HG02759 (cell line): ENCODE data around the gene CNOT2.
"Not testable (repeated sequence)": the region's sequence is repeated elsewhere in the genome, so short reads cannot be mapped to it uniquely, and the experiment has no call there.

Experiments used
- ATAC-seq: cut with Tn5 transposase; IDR thresholded peaks from one replicate; pipeline ENCODE4 v1.9.1; 2021; ENCODE audit warnings: mild to moderate bottlenecking, moderate library complexity; ENCODE audit not compliant: unreplicated experiment

Gene CNOT2

DNA sequence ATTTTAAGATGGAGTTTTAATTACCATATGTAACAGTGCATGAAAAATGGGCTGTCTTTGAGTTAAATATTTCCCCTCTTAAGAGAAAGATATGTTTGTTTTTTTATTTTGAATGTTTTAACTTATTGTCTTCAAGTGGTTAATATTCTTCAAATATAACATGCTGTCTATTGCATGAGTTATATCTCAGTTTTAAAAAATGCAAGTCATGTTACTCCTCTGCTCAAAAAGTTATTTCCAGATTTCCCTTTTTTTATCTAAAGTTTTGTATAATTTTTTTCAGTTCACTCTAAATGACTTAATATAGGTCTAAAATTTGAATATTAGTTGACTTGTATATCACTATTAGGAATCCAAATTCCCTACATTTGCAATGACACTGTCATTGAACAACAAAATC, 117.0 kb downstream of the CNOT2 start:
- ATAC-seq: no peak

DNA sequence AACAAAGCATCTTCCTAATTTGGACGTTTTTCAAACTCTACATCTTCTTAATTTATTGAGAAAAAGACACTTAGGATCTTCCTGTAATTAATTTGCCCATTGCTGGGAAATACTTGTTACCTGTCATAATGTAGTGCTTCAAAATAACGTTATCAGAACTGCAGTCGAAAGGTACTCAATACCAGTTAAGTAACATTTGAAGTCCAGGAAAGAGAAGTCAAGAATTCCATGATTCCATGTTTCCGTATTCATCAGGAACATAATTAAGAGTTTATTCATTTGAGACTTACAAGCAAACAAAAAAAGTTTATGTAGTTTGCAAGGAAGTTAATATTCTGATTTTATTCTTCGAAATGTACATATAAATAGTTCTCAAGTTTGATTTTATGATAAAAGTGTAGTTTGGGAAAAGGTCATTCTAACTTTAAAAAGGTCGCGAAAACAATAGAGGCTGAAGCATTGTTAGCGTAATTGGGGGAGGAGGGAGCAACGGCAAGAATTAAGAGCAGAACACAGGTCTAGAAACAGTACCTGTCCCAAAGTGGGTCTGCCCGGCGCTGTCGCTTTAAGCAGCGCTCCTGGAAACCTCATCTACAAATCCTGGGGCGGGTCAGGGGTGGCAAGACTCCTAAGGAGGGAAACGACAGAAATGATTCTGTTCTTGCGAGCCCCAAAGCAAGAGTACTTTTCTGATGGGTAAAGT, 121.6 kb downstream of the CNOT2 start:
- no peak for ATAC-seq

DNA sequence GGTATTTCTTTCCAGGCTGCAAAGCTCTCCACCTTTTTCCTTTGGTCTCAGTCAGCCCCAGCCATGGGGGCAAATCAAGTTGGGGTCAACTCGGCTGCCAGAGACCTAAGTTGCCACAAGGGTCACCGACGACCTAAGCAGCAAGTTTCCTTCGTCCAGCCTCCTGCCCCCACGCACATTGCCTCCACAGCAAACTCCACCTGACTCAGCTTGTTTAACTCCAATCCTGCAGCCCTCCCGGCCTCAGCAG, 122.1 kb downstream of the CNOT2 start:
- no peak for ATAC-seq

DNA sequence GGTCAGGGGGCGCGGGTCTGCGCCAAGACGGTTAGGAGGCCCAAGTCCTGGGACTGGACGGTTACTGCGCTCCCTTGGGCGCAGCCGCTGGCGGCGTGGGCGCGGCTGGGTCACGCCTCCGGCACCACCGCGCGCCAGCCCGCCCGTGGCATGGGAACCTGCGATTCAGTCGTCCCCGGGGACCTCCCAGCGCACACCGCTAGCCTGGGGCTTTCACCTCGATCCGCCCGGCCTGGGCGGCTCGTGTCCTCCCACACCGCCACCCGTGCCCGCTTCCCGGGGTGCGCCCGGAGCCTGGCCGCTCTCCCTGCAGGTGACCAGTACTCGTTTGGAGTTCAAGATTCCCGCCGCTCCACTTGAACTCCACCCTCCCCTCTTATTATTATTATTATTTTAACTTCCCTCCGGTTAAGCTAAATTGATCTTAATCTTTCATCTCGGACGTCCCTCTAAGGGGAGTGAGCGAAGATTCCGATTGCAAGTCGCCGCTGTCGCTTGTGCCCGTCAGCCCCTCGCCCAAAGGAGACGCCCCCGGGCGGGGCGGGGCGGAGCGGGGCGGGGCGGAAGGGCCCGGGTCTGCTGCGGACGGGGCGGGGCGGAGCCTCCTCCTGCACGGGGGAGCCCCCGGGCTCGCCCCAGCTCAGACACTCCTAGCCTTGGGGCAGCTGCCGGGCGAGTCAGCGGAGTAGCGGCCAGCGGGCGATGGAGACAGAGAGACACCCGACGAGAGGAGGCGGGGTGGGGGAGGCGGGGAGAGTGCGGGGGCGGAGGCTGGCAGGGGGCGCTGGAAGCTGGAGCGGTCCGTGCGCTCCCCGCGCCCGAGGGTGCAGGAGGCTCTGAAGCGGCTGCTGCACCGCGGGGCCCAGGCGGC, 122.7 kb downstream of the CNOT2 start, which contains the start of gene KCNMB4:
KCNMB4 (plus strand) TSS at position 643 of the 871 bp plus-strand sequence. CDS start 445 bp downstream, outside the sequence.
- peak; percentile 87 for ATAC-seq

DNA sequence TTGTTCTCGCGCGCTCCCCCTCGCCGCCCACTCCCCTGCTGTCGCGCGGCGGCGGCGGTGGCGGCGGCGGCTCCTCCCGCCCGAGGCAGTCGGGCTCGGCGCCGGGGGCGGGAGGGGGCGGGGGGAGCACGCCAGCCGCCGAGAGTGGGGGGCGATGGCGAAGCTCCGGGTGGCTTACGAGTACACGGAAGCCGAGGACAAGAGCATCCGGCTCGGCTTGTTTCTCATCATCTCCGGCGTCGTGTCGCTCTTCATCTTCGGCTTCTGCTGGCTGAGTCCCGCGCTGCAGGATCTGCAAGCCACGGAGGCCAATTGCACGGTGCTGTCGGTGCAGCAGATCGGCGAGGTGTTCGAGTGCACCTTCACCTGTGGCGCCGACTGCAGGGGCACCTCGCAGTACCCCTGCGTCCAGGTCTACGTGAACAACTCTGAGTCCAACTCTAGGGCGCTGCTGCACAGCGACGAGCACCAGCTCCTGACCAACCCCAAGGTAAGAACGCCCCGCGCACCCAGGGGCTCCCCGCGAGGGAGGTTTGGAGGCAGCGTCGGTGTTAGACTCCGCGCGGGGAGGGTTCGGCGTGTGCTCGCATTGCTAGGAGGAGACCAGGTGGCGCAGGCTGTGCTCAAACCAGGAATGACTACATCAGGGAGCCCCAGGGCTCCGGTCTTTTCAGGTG, 123.5 kb downstream of the CNOT2 start:
- peak; percentile 40 for ATAC-seq

DNA sequence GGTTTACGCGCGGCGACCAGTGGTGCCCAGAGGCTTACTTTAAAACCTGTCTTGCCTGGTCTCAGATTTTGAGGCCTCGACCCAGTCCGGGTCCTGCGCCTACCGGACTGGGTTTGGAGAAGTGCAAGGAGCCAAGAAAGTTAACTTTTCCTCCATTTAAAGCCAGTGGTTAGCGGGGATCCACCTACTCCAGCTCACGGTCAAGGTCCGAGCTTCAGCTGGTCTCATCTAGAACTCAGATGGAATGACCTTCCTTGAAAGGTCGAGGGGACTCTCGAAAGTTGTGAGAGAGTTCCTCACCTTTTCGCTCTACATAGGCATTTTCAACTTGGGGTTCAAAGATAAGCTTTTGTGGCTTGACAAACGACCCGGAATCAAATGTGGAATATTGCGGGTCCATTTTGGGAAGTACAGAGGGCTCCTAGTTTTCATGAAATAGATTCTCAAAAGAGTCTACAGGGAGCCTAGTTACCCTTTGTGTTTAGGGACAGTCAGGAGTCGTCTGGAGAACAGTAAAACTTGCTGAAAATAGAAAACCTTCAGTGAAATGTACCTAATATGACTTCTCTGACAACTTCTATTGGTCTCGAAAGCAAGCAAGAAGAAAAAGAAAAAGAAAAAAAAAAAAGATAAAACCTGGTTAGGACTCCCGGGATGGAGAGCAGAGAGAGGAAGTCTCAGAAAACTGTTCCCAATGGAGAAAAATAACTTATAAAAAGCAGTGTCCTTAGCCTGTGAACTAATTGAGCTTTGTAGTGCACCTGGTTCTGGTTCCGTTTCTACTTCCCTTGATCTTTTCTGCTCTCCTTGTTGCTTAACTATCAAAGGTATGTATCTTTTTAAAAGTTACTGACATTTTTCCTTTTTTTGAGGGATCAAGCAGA, 124.3 kb downstream of the CNOT2 start:
- no peak for ATAC-seq

DNA sequence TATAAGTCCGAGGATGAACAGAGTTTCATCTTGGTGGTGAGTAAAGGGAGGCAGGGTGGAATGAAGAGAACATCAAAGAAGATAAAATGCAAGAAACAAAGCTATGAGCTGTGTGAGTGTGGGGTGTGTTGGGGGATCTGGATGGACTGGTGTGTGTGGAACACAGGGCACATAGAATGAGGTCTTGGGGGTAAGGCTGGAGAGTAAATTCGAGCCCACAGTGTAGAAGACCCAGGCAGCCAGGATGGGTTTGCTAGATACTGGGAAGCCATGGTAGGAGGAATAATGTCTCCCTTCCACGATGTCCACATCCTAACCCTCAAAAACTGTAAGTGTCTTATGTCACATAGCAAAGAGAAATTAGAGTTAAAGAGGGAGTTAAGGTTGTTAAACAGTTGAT, 129.6 kb downstream of the CNOT2 start:
- ATAC-seq: no peak

DNA sequence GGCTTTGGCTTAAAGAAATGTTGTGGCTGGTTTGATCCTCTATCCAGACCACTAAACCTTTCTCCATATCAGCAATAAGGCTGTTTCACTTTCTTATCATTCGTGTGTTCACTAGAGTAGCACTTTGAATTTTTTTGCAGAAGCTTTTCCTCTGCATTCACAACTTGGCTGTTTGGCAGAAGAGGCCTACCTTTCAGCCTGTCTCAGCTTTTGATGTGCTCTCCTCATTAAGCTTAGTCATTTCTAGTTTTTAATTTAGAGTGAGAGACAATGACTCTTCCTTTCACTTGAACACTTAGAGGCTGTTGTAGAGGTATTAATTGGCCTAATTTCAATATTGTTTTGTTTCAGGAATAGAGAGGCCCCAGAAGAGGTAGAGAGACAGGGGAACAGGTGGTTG, 136.6 kb downstream of the CNOT2 start:
- no peak for ATAC-seq

DNA sequence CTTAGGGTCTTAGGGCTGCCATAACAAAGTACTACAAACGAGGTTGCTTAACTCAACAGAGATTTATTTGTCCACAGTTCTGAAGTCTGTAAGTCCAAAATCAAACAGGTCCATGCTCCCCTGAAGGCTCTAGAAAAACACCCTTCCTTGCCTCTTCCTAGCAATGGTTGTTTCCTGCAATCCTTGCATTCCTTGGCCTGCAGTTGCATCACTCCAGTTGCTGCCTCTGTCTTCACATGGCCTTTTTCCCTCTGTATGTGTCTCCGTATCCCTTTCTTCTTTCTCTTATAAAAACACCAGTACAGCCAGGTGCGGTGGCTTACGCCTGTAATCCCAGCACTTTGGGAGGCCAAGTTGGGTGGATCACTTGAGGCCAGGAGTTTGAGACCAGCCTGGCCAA, 140.3 kb downstream of the CNOT2 start:
- no peak for ATAC-seq

DNA sequence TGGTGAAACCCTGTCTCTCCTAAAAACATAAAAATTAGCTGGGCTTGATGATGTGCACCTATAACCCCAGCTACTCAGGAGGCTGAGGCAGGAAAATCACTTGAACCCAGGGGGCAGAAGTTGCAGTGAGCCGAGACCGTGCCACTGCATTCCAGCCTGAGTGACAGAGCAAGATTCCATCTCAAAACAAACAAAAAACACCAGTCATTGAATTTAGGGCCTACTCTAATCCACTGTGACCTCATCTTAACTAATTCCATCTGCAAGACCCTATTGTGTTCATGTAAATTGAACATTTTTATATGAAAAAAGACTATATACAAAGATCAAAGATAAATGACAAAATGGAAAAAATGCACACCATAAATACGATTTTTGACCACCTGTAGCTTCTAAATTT, 140.7 kb downstream of the CNOT2 start:
- ATAC-seq: no peak

DNA sequence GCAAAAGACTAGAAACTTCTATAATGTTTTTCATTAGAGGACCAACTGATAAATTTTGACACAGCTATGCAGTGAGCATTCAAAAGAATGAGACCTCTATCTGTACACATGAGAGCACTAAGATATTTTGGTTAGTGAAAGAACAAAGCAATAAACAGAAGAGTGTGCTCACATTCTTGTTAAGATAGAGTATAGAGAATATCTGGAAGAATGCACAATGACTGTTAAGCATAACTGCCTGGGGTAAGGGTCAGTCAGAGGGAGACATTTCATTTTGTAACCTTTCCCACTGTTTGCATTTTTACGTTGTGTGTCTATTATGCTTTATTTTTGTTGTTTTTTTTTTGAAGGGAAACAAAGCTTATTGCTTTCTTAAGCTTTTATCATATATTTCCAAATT, 143.5 kb downstream of the CNOT2 start:
- ATAC-seq: no peak

DNA sequence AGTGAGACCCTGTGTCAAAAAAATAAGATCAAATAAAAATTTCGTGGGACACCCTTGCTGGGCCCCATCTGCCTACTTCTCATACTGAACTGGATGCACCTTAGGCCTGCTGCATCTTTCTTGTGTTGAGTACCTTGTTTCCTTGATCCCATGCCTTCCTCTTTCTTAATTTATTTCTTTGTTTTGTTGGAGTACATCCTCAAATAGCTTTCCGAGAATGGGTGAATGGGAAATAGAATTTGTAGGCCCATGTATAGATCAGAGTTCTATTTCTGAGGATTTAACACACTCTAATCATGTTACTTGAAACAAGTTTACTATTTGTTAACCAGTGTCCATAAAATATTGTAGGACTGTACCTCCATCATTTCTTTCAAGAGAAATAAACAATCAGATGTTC, 146.4 kb downstream of the CNOT2 start:
- no peak for ATAC-seq

DNA sequence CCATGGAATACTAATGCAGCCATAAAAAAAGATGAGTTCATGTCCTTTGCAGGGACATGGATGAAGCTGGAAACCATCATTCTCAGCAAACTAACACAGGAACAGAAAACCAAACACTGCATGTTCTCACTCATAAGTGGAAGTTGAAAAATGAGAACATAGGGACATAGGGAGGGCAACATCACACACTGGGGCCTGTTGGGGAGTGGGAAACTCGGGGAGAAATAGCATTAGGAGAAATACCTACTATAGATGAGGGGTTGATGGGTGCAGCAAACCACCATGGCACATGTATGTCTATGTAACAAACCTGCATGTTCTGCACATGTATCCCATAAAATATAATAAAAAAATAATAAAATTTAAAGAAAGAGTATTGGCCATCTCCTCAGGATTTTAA, 149.4 kb downstream of the CNOT2 start:
- ATAC-seq: not testable (repeated sequence)

DNA sequence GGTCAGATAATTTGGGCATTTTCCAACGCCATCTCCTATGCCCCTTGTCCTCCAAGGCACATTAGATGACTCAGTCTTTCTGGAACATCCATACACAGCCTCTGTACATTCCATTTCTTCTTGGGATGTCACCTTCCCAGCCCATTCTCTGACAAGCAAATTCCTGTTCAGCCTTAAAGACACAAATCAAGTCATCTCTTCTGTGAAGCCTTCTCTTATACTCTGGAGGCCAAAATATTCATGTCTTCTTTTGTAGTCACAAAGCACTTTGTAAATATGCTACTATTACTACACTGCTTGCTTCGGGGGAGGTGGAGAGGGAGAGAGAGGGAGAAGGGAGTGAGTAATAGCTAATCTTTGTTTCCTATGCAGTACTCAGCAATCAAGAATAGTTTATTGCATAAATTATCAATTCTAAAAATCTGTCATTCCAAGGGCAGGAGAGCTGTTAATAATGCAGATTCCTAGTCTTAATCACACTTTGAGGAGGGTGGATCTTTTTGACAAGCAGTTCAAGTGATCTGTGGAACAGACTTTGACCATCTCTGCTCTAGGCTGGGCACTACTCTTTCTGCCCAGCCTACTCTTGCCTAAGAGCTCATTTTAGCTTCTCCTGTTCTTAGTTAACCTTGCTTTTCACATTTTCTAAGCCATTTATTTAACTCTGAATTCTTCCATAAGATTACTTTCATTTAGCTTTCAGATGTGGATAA, 150.7 kb downstream of the CNOT2 start:
- ATAC-seq: no peak

DNA sequence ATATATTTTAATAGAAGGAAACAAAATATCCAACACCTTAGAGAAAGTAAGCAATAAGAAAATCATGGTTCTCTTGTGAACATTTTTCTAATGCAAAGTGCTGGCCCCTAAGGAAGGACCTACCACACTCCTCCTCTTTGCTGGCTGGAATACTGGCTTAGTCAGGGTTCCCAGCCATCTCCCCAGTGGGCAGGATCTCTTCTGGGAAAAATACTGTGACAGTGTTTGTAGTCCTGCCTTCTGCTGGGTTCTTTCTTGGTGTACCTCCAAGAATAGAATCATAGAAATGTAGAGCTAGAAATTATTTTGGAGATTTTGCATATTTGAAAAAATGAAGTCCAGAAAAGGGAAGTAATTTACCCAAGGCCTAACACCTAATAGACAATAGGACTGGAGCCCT, 154.8 kb downstream of the CNOT2 start:
- no peak for ATAC-seq

DNA sequence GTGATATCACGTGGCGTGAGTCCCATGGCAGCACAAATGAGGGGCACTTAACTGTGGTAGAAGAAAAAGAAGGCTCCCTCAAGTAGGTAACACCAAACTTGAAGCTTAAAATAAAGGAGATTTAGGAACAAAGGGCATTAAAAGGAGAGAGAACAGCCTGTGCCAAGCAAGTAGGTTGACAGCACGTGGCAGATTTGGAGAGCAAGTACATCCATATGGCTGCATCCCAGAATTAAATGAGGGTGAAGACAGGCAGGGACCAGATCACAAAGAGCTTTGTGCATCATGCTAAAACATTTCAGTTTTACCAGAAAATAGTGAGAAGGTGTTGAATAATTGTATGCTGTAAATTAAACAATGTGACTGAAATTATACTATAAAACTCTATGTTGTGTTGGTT, 155.6 kb downstream of the CNOT2 start:
- no peak for ATAC-seq

DNA sequence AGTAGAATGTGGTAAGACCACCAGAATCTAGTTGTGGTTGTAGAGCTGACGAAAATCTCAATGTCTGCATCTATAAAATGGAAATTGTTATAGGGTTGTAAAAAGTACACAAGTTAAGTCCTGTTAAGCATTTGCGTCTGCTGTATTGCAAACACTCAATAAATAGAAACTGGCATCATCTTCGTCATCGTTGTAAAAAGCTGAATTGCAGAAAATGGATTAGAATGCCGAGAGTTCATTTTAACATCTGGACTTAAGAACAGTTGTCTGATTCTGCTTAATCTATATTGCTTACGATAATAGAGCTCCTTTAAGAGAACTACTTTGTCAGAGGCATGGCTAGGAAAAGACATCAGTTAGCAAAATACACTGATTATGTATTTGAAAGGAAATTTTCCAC, 156.1 kb downstream of the CNOT2 start:
- no peak for ATAC-seq

DNA sequence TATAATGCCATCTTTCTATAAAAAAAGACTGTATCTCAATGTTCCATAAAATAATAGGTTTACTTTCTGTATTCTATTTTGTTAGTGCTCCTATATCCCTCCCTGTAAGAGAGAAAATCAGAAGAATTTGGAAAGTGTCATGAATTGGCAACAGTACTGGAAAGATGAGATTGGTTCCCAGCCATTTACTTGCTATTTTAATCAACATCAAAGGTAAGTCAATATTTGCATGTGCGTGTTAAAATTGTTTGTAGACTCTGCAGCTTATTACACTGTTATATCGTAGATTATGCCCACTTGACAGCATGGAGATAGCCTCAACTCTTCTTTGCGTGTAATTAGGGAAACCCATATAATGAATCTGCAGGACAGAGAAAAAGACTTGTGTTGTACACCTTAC, 156.9 kb downstream of the CNOT2 start:
- no peak for ATAC-seq

DNA sequence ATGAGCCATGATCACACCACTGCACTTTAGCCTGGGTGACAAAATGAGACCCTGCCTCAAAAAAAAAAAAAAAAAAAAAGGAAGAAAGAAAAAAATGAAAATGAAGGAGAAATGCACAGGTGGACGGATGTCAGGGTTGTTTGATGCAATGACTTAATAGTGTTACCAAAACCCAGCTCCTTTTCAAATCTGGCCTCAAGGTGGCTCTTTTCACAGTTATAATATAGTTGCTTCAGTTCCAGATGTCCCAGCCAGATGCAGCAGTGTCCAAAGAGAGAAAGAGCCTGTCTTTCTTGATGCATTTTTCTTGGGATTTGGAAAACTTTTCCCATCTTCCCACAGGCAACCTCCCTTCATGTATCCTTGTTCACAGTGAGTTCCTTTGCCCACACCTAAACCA, 159.4 kb downstream of the CNOT2 start:
- ATAC-seq: no peak

DNA sequence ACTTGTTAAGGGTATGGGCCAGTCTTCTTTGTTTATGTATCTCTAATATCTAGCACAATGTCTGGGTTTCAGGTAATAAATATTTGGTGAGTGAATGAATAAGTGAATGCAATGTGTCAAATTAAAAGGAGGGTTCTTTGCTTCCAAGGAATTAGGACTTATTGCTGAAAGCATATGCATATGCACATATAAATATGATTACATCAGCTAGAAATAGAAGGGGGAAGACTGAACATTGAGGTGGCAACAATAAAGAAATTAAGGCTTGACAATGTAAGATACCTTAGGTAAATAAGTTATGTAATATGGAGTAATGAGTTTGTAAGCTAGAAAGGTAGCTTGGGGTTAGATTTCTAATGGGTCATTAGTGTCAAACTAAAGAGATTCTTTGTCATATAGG, 160.6 kb downstream of the CNOT2 start:
- ATAC-seq: no peak
